ENCODE data around the gene PKN2.

DNA sequence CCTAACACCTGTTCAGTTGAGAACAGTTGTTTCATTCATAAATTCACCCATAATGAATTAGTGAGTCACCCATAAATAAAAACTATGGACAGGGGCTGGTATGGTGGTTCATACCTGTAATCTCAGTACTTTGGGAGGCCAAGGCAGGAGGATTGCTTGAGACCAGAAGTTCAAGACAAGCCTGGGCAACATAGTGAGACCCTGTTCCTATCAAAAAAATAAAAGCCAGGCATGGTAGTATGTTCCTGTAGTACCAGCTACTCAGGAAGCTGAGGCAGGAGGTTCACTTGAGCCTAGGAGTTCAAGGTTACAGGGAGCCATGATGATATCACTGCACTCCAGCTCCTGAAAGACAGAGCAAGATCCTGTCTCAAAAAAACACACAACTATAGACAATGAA is 128.3 kb downstream of the PKN2 start:
- TF ChIP-seq, protein P1, sequence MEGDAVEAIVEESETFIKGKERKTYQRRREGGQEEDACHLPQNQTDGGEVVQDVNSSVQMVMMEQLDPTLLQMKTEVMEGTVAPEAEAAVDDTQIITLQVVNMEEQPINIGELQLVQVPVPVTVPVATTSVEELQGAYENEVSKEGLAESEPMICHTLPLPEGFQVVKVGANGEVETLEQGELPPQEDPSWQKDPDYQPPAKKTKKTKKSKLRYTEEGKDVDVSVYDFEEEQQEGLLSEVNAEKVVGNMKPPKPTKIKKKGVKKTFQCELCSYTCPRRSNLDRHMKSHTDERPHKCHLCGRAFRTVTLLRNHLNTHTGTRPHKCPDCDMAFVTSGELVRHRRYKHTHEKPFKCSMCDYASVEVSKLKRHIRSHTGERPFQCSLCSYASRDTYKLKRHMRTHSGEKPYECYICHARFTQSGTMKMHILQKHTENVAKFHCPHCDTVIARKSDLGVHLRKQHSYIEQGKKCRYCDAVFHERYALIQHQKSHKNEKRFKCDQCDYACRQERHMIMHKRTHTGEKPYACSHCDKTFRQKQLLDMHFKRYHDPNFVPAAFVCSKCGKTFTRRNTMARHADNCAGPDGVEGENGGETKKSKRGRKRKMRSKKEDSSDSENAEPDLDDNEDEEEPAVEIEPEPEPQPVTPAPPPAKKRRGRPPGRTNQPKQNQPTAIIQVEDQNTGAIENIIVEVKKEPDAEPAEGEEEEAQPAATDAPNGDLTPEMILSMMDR (IDR thresholded peaks at IDR 0.05 in 4 of 5, conservative IDR thresholded peaks at IDR 0.05 in 1 of 5), result no peak
- no peak for TF ChIP-seq POLR2A (IDR thresholded peaks at IDR 0.05)

Data from gastrocnemius medialis (tissue), 4 donors.